BLaER1 treated with 17β-estradiol and CSF1 and Interleukin-3, amounts not matched to agents 10 nM and 100 nM (cell line): ENCODE data around the gene ZFTA.

Experiments used
- H3K27ac ChIP-seq, 11 experiments: shearing (Covaris generic); formaldehyde crosslinking; 2 replicates each; pipeline ENCODE4 v1.8.1; 2022
- H3K27me3 ChIP-seq, 11 experiments: shearing (Covaris generic); formaldehyde crosslinking; 2 replicates each; pipeline ENCODE4 v1.8.1; 2022
- H3K36me3 ChIP-seq, 11 experiments: shearing (Covaris generic); formaldehyde crosslinking; 2 replicates each; pipeline ENCODE4 v1.8.1; 2022
- H3K4me1 ChIP-seq, 10 experiments: shearing (Covaris generic); formaldehyde crosslinking; 2 replicates each; pipeline ENCODE4 v1.8.1; 2022
- H3K4me2 ChIP-seq, 11 experiments: shearing (Covaris generic); formaldehyde crosslinking; 2 replicates each; pipeline ENCODE4 v1.8.1; 2022
- H3K4me3 ChIP-seq, 10 experiments: shearing (Covaris generic); formaldehyde crosslinking; 2 replicates each; pipeline ENCODE4 v1.8.1; 2022
- H3K9ac ChIP-seq, 11 experiments: shearing (Covaris generic); formaldehyde crosslinking; 2 replicates each; pipeline ENCODE4 v1.8.1; 2022
- H3K9me3 ChIP-seq, 11 experiments: shearing (Covaris generic); formaldehyde crosslinking; replicated peaks in 1 of 11; 2 replicates each; pipeline ENCODE4 v1.8.1; 2022
- H4K20me1 ChIP-seq, 11 experiments: shearing (Covaris generic); formaldehyde crosslinking; 2 replicates each; pipeline ENCODE4 v1.8.1; 2022
- Cebpa-rat ChIP-seq, 11 experiments: shearing (Covaris generic); IDR thresholded peaks; 2 replicates each; pipeline ENCODE4 v1.8.1; 2022

Gene ZFTA

GRCh38 chr11:63764679-63765647 is 3.6 kb downstream of the ZFTA start:
- peaks cover 8 to 14% (median 10%) of the 10 kb centered on the region in 11 experiments for H3K27me3 ChIP-seq
- peak overlapping the region in 10 of 11 experiments; percentile 16 to 92 (median 55); a peak in 12 of 22 replicates for H3K9ac ChIP-seq
- H4K20me1 ChIP-seq = peaks cover 0 to 87% (median 74%) of the 10 kb centered on the region in 11 experiments; a peak in 20 of 22 replicates
- no peak overlapping the region for H3K4me3 ChIP-seq
- peaks cover 25 to 36% (median 34%) of the 10 kb centered on the region in 10 experiments for H3K4me1 ChIP-seq
- peak overlapping the region in 9 of 11 experiments; percentile 93 to 100 (median 98); a peak in 18 of 22 replicates for H3K4me2 ChIP-seq
- H3K36me3 ChIP-seq = peaks cover 18 to 65% (median 59%) of the 10 kb centered on the region in 11 experiments
- no peaks in the 10 kb centered on the region for H3K9me3 ChIP-seq
- no peak for TF ChIP-seq Cebpa-rat (IDR thresholded peaks at IDR 0.05)
- H3K27ac ChIP-seq = peak overlapping the region in 4 of 11 experiments; percentile 14 to 32 (median 20); a peak in 4 of 22 replicates

DNA sequence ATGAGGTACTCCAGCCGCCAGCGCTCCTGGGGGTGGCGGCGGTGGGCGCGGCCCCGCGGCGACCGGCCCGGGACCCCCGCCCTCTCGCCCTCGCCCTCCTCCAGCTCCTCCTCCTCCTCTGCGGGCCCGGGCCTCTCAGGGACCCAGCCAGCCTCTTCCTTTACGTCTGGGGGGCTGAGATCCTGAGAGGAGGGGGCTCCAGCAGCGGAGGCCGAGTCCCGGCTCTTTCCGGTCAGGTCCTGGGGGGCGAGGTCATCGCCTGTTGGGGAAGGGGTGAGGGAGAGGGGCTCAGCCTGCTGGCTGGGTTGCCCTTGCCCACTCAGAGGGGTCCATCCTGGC is 4.3 kb downstream of the ZFTA start:
- no peaks in the 10 kb centered on the region for H3K9me3 ChIP-seq
- peaks cover 0 to 84% (median 77%) of the 10 kb centered on the region in 11 experiments; a peak in 20 of 22 replicates for H4K20me1 ChIP-seq
- H3K4me3 ChIP-seq = no peak overlapping the region
- no peak overlapping the region; a peak in 1 of 22 replicates for H3K9ac ChIP-seq
- peaks cover 21 to 30% (median 28%) of the 10 kb centered on the region in 10 experiments for H3K4me1 ChIP-seq
- peaks cover 2 to 8% (median 4%) of the 10 kb centered on the region in 11 experiments for H3K27me3 ChIP-seq
- H3K27ac ChIP-seq = no peak overlapping the region
- H3K4me2 ChIP-seq = no peak overlapping the region
- TF ChIP-seq Cebpa-rat (IDR thresholded peaks at IDR 0.05) = no peak
- peaks cover 21 to 69% (median 66%) of the 10 kb centered on the region in 11 experiments for H3K36me3 ChIP-seq

GRCh38 chr11:63763496-63764339 is 4.9 kb downstream of the ZFTA start:
- H3K4me1 ChIP-seq = peaks cover 20 to 28% (median 28%) of the 10 kb centered on the region in 10 experiments
- no peak for TF ChIP-seq Cebpa-rat (IDR thresholded peaks at IDR 0.05)
- H3K27ac ChIP-seq = no peak overlapping the region
- H3K9ac ChIP-seq = no peak overlapping the region
- H3K9me3 ChIP-seq = no peaks in the 10 kb centered on the region
- H4K20me1 ChIP-seq = peaks cover 0 to 89% (median 78%) of the 10 kb centered on the region in 11 experiments; a peak in 20 of 22 replicates
- H3K36me3 ChIP-seq = peaks cover 25 to 74% (median 72%) of the 10 kb centered on the region in 11 experiments
- no peak overlapping the region for H3K4me3 ChIP-seq
- H3K27me3 ChIP-seq = peaks cover 0 to 2% (median 0%) of the 10 kb centered on the region in 11 experiments; a peak in 4 of 22 replicates
- no peak overlapping the region for H3K4me2 ChIP-seq

DNA sequence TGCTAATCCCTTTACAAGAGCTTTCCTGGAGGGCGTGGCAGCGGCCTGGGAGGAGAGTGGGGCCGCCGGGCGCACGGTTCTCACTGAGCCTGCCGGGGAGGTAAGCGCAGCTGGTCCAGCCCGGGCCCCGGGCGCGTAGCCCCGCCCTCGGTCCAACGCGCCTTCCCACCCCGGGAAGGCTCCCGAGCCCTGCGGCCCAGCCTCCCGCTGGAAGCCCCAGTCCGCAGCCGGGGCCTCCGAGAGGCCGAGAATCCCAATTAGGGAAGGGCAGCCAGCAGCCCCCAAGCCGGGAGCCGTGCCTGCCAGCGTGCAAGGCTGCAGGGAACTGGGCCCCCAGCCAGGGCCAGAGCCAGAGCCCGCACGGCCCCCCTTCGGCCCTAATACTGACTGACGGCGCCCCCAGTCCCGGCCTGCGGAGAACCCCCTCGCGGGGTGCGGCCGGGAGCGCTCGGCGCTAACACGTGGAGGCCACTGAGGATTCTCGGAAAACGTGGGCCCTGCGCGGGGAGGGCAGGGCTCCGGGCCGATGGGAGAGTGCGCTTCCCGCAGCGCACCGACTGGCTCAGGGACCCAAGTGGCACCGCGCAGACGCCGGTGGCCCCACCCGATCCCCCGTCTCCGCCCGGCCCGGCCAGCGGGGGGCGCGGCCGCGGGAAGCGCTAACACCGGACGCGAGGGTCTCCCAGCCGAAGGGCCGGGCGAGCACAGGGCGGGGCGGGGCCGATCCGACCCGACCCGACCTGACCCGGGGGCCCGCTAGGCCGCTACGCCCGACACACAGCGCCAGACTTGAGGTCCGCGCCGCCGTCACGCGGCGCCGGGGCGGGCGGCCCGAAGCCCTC is 5.7 kb downstream of the ZFTA start:
- peaks cover 20 to 28% (median 28%) of the 10 kb centered on the region in 10 experiments for H3K4me1 ChIP-seq
- no peak overlapping the region for H3K4me3 ChIP-seq

DNA sequence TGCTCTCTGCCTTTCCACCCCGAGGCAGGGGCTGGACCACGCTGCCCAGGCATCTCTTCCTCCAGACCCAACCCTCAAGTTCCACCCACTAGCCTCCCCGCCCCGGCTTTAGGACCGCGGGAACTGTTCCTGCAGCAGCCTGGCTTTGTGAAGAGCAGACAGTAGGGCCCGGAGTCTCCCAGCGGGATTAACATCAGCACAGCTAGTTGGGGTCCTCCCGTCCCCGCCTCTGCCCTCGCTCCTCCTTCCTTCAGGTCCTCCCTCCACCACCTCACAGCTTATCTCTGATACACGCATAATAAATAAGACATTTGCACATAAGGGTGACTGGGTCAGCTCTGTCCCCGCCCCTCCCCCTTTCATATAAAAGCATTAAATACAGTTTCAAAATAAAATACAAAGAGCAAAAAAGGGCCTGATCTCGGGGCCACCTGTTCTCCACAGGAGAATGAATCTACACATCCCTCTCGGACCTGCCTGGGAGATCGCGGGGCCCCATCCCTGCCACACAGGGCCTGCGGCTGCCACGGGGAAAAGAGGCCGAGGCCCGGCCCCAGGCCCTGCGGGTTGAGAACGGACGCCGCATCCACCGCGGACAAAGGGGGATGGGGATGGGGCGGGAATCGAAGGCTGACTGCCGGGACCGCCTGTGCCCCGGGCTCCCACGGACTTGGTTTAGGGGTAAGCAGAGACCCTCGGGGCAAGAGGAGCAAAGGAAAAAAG is 6.5 kb downstream of the ZFTA start:
- no peaks in the 10 kb centered on the region for H3K9me3 ChIP-seq
- no peak overlapping the region for H3K9ac ChIP-seq
- no peak for TF ChIP-seq Cebpa-rat (IDR thresholded peaks at IDR 0.05)
- H3K4me3 ChIP-seq = no peak overlapping the region
- H3K27ac ChIP-seq = no peak overlapping the region
- H3K36me3 ChIP-seq = peaks cover 41 to 91% (median 88%) of the 10 kb centered on the region in 11 experiments
- peaks cover 17 to 26% (median 24%) of the 10 kb centered on the region in 10 experiments for H3K4me1 ChIP-seq
- H3K27me3 ChIP-seq = no peaks in the 10 kb centered on the region
- H3K4me2 ChIP-seq = no peak overlapping the region
- H4K20me1 ChIP-seq = peaks cover 0 to 90% (median 72%) of the 10 kb centered on the region in 11 experiments; a peak in 20 of 22 replicates

More for the DNA sequence above, 5.7 kb downstream of the ZFTA start:
- no peak overlapping the region for H3K27ac ChIP-seq
- no peak for TF ChIP-seq Cebpa-rat (IDR thresholded peaks at IDR 0.05)
- no peaks in the 10 kb centered on the region for H3K27me3 ChIP-seq
- no peak overlapping the region for H3K4me2 ChIP-seq
- peaks cover 0 to 90% (median 78%) of the 10 kb centered on the region in 11 experiments; a peak in 20 of 22 replicates for H4K20me1 ChIP-seq
- H3K9me3 ChIP-seq = no peaks in the 10 kb centered on the region
- no peak overlapping the region for H3K9ac ChIP-seq
- H3K36me3 ChIP-seq = peaks cover 33 to 83% (median 80%) of the 10 kb centered on the region in 11 experiments

GRCh38 chr11:63761188-63761587 is 7.4 kb downstream of the ZFTA start:
- H3K9ac ChIP-seq = no peak overlapping the region
- H3K36me3 ChIP-seq = peaks cover 50 to 98% (median 96%) of the 10 kb centered on the region in 11 experiments
- H4K20me1 ChIP-seq = peaks cover 0 to 88% (median 63%) of the 10 kb centered on the region in 11 experiments; a peak in 21 of 22 replicates
- no peak overlapping the region for H3K27ac ChIP-seq
- H3K4me2 ChIP-seq = no peak overlapping the region
- TF ChIP-seq Cebpa-rat (IDR thresholded peaks at IDR 0.05) = no peak
- H3K27me3 ChIP-seq = no peaks in the 10 kb centered on the region
- no peaks in the 10 kb centered on the region for H3K9me3 ChIP-seq
- H3K4me1 ChIP-seq = peaks cover 8 to 17% (median 15%) of the 10 kb centered on the region in 10 experiments; a peak in 19 of 20 replicates
- H3K4me3 ChIP-seq = no peak overlapping the region

DNA sequence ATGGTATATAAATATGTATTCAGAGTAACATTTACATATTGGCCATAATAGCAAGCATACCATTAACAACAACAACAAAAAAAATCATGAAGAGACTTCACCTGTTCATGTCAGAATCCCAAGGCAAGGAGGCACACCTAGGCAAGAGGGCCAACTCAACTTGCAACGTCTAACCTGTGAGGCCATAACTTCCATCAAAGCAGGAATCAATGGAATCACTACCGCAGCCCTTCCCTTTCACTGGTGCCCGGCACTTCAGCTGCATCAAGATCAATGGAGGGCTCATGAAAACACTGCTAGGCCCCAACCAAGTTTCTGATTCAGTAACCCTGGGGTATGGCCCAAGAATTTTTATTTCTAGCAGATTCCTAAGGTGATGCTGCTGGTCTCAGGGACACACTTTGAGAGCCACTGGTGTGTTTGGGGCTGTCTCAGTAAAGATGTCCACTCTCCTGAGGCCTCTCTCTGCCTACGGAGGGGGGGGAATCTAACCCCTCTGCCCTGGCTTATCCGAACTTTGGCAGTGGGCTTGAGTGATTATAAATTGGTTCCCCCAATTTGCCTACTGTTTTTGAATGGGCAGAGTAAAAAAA is 8.0 kb downstream of the ZFTA start:
- Histone ChIP-seq H3K36me3 (peaks cover 55 to 98% (median 93%) of the 10 kb centered on the region in 11 experiments), H3K27ac (no peak overlapping the region), H3K4me1 (peaks cover 2 to 11% (median 9%) of the 10 kb centered on the region in 10 experiments; a peak in 18 of 20 replicates), H3K9me3 (no peaks in the 10 kb centered on the region), H3K27me3 (no peaks in the 10 kb centered on the region), H3K4me2 (no peak overlapping the region), H3K9ac (no peak overlapping the region), H4K20me1 (peaks cover 0 to 82% (median 57%) of the 10 kb centered on the region in 11 experiments; a peak in 21 of 22 replicates), H3K4me3 (no peak overlapping the region)
- TF ChIP-seq Cebpa-rat (IDR thresholded peaks at IDR 0.05) = no peak
